GM12892 (cell line): Measurements from ENCODE around the gene DTYMK.

Experiments used
- POLR2A ChIP-seq: IDR thresholded peaks from 2 replicates; pipeline ENCODE4 v1.6.1; 2011; ENCODE audit warnings: low read depth, low read length, control low read depth
- POLR2AphosphoS5 ChIP-seq: IDR thresholded peaks from 2 replicates; pipeline ENCODE4 v1.6.1; 2011; ENCODE audit warnings: low read depth, low read length, control low read depth
- TAF1 ChIP-seq: IDR thresholded peaks from 2 replicates; pipeline ENCODE4 v1.6.1; 2011; ENCODE audit warnings: low read depth, mild to moderate bottlenecking, control low read depth, low read length, borderline replicate concordance

DNA sequence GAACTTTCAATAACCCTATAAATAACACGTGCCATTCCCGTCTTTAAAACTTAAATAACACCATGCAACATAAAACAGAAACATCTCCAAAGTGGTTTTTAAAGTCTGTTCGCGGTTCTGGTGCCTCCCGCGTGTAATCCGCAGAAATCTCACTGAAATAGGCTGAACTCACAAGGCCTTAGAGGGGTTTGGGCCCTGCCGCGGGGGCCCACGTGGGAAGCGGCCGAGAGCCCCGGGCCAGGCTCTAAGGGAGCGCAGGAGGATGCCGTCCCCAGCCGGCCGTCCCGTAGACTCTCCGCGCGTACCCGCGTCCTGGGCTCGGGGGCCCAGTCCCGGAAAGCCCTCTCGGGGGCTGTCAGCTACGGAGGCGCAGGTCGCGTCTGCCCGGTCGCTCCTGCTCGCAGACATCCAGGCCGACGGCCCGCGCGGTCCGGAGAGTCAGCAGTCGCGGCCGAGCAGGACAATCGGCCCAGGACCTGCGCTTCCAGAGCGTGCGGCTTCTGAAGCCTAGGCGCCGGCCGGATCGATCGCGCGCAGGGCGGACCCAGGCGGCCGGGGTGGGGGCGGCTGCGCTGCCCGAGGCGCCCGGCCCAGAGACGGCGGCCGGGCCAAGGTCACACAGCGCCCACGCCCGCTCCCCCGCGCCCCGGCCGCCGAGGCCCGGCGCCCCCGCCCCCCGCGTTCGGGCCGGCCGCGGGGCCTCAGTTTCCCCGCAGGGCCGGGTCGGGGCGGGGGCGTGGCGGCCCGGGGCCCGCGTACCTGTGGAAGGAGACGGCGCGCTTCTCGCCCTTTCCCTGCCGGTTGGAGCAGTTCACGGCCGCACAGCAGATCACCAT lies 50.2 kb downstream of the DTYMK start:
- TF ChIP-seq POLR2A (no peak), POLR2AphosphoS5 (no peak), TAF1 (no peak)
